MM.1S (cell line): ENCODE measurements around the gene CARS2.
A peak's percentile ranks its signal among the peaks of the same experiment; 100 is the strongest.
"Not testable (repeated sequence)": the region's sequence is repeated elsewhere in the genome, so short reads cannot be mapped to it uniquely, and the experiment has no call there.

Experiments used
- DNase-seq: peaks from one replicate; pipeline ENCODE4 v3.0.0-alpha.2; 2015
- H2AFZ ChIP-seq: fragments of 300-600 bp; sonication (generic); 2 replicates; pipeline ENCODE4 v1.6.0; 2016; ENCODE audit warnings: antibody characterized with exemption, low read length
- H3F3A ChIP-seq: fragments of 300-600 bp; sonication (generic); 2 replicates; pipeline ENCODE4 v1.6.1; 2016; ENCODE audit warnings: mild to moderate bottlenecking, antibody characterized with exemption, low read length, moderate library complexity, mixed read lengths; ENCODE audit not compliant: insufficient read depth
- H3K27ac ChIP-seq: fragments of 300-600 bp; sonication (generic); 2 replicates; pipeline ENCODE4 v1.5.1; 2016; ENCODE audit warnings: mild to moderate bottlenecking, low read length
- H3K27me3 ChIP-seq: fragments of 300-600 bp; sonication (generic); replicated peaks from 2 replicates; pipeline ENCODE4 v1.6.0; 2016; ENCODE audit warnings: low read length; ENCODE audit not compliant: insufficient read depth
- H3K36me3 ChIP-seq: fragments of 300-600 bp; sonication (generic); replicated peaks from 2 replicates; pipeline ENCODE4 v1.6.1; 2016; ENCODE audit warnings: mild to moderate bottlenecking, low read length, mixed read lengths; ENCODE audit not compliant: insufficient read depth
- H3K4me1 ChIP-seq: fragments of 300-600 bp; sonication (generic); 2 replicates; pipeline ENCODE4 v1.6.1; 2016; ENCODE audit warnings: low read length, mixed read lengths
- H3K4me2 ChIP-seq: fragments of 300-600 bp; sonication (generic); 2 replicates; pipeline ENCODE4 v1.6.0; 2016; ENCODE audit warnings: low read depth, low read length
- H3K4me3 ChIP-seq: fragments of 300-600 bp; sonication (generic); 2 replicates; pipeline ENCODE4 v1.5.1; 2016; ENCODE audit warnings: low read length, mixed read lengths
- H3K79me2 ChIP-seq: fragments of 300-600 bp; sonication (generic); 2 replicates; pipeline ENCODE4 v1.6.1; 2016; ENCODE audit warnings: mixed run types, low read length, mixed read lengths
- H3K9ac ChIP-seq: fragments of 300-600 bp; sonication (generic); 2 replicates; pipeline ENCODE4 v1.6.1; 2016; ENCODE audit warnings: low read length, mixed read lengths
- H3K9me2 ChIP-seq: fragments of 300-600 bp; sonication (generic); replicated peaks from 2 replicates; pipeline ENCODE4 v1.6.1; 2016; ENCODE audit warnings: mild to moderate bottlenecking, low read length, mixed read lengths; ENCODE audit not compliant: insufficient read depth
- H3K9me3 ChIP-seq: fragments of 300-600 bp; sonication (generic); replicated peaks from 2 replicates; pipeline ENCODE4 v1.6.1; 2016; ENCODE audit warnings: mild to moderate bottlenecking, low read length, mixed read lengths; ENCODE audit not compliant: insufficient read depth
- H4K20me1 ChIP-seq: fragments of 300-600 bp; sonication (generic); 2 replicates; pipeline ENCODE4 v1.6.1; 2016; ENCODE audit warnings: mild to moderate bottlenecking, low read length, moderate library complexity, mixed read lengths; ENCODE audit not compliant: insufficient read depth
- EZH2 ChIP-seq: fragments of 300-600 bp; sonication (generic); optimal IDR thresholded peaks from 2 replicates; pipeline ENCODE3; 2017; ENCODE audit warnings: low read depth, mild to moderate bottlenecking, antibody characterized with exemption, low read length, mixed read lengths
- EZH2phosphoT487 ChIP-seq: fragments of 300-600 bp; sonication (generic); IDR thresholded peaks from 2 replicates; pipeline ENCODE4 v1.6.1; 2018; ENCODE audit warnings: antibody characterized with exemption, low read length
- TF ChIP-seq, protein P1 (sequence below): fragments of 300-600 bp; sonication (generic); IDR thresholded peaks from 2 replicates; pipeline ENCODE4 v1.5.1; 2016; ENCODE audit warnings: antibody characterized with exemption, low read length, mixed read lengths

Gene CARS2

DNA sequence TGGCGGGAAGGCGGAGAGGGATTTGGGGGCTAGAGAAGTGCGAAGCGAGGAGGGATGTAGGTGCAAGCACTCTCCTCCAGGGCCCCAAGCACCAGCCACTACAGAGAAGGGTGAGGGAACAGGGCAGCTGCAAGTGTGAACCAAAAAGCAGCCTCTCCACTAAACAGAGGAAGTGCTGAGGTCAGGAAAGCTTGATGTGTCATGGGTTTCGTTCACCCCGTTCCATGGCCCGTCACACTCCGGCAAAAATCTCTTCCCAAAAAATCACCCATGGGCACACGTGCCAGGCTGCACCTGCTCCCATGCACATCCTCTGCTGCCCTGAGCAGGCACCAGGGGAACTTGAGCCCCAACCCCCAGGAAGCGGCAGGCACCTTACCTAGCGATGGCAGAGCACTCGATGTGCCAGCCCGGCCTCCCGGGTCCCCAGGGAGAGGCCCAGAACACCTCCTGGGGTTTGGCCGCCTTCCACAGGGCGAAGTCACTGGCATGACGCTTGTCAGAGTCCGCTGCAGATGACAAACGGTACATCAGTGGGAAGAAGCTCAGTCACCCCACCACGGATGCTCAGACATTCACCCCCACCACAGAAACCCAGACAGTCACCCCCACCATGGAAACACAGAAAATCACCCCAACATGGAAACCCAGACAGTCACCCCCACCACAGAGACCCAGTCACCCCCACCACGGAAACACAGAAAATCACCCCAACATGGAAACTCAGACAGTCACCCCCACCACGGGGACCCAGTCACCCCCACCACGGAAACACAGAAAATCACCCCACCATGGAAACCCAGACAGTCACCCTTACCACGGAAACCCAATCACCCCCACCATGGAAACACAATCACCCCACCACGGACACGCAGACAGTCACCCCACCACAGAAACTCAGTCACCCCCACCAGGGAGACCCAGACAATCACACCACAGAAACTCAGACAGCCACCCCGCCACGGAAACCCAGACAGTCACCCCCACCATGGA lies 29.0 kb downstream of the CARS2 start:
- peak overlapping the region; percentile 32; the same call in 1 of the 2 replicates for H3K4me2 ChIP-seq
- H3K9ac ChIP-seq: peak overlapping the region; percentile 35; the same call in 1 of the 2 replicates
- H3K36me3 ChIP-seq: no peaks in the 10 kb centered on the region
- no peak overlapping the region for H2AFZ ChIP-seq
- H3K4me1 ChIP-seq: 0 out of 2 replicates have a peak, but pooled peaks cover 5% of the 10 kb centered on the region
- H3K27ac ChIP-seq: peak overlapping the region; percentile 86
- H3K9me2 ChIP-seq: no peaks in the 10 kb centered on the region
- H3K27me3 ChIP-seq: no peaks in the 10 kb centered on the region
- H3K9me3 ChIP-seq: no peaks in the 10 kb centered on the region
- no peaks in the 10 kb centered on the region for H3K79me2 ChIP-seq
- DNase-seq: peak; percentile 19
- 0 out of 2 replicates have a peak overlapping the region, but pooled peaks have one; percentile 8 for H3K4me3 ChIP-seq
- TF ChIP-seq, protein P1, sequence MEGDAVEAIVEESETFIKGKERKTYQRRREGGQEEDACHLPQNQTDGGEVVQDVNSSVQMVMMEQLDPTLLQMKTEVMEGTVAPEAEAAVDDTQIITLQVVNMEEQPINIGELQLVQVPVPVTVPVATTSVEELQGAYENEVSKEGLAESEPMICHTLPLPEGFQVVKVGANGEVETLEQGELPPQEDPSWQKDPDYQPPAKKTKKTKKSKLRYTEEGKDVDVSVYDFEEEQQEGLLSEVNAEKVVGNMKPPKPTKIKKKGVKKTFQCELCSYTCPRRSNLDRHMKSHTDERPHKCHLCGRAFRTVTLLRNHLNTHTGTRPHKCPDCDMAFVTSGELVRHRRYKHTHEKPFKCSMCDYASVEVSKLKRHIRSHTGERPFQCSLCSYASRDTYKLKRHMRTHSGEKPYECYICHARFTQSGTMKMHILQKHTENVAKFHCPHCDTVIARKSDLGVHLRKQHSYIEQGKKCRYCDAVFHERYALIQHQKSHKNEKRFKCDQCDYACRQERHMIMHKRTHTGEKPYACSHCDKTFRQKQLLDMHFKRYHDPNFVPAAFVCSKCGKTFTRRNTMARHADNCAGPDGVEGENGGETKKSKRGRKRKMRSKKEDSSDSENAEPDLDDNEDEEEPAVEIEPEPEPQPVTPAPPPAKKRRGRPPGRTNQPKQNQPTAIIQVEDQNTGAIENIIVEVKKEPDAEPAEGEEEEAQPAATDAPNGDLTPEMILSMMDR: no peak
- no peak for TF ChIP-seq EZH2phosphoT487
- TF ChIP-seq EZH2: no peak
- peaks cover 4% of the 10 kb centered on the region; the same call in 1 of the 2 replicates for H3F3A ChIP-seq
- H4K20me1 ChIP-seq: no peaks in the 10 kb centered on the region

DNA sequence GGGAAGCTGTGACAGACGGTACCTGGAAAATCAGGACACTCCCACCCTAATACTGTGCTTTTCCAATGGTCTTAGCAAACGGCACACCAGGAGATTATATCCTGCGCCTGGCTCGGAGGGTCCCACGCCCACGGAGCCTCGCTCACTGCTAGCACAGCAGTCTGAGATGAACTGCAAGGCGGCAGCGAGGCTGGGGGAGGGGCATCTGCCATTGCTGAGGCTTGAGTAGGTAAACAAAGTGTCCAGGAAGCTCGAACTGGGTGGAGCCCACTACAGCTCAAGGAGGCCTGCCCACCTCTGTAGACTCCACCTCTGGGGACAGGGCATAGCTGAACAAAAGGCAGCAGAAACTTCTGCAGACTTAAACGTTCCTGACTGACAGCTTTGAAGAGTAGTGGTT lies 36.1 kb downstream of the CARS2 start:
- H3K4me2 ChIP-seq, H3K27me3 ChIP-seq, DNase-seq, H3K9me3 ChIP-seq, H4K20me1 ChIP-seq, H3K36me3 ChIP-seq, H3K4me3 ChIP-seq, H3K27ac ChIP-seq, H3K4me1 ChIP-seq, H3F3A ChIP-seq, H3K79me2 ChIP-seq, H2AFZ ChIP-seq, H3K9me2 ChIP-seq, H3K9ac ChIP-seq: not testable (repeated sequence)

DNA sequence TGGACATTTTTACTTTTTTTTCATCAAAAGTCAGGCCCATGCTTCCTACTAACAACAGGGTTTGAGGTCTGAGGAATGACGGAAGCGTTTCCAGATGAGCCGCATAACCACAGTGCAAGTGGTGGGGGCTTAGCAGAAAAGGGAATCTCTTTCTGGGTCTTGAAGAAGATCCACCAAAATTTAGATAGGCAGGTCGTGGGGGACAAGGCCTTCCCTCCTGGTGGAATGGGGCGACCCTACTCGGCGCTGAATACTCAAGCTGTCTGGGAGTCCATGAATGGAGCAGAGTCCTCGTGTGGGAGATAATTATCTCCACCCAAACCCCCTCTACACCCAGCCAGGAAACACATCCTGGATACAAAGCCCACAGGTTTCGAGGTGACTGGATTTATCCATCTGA lies 36.9 kb downstream of the CARS2 start:
- Histone ChIP-seq H3K9me3 (no peaks in the 10 kb centered on the region), H3F3A (no peaks in the 10 kb centered on the region), H4K20me1 (no peaks in the 10 kb centered on the region), H3K27me3 (no peaks in the 10 kb centered on the region), H2AFZ (no peak overlapping the region), H3K9me2 (no peaks in the 10 kb centered on the region), H3K4me2 (no peak overlapping the region), H3K4me1 (no peaks in the 10 kb centered on the region), H3K27ac (no peak overlapping the region), H3K36me3 (0 out of 2 replicates have a peak, but pooled peaks cover 5% of the 10 kb centered on the region), H3K9ac (no peak overlapping the region), H3K4me3 (no peak overlapping the region), H3K79me2 (no peaks in the 10 kb centered on the region)
- no peak for DNase-seq
- TF ChIP-seq EZH2phosphoT487 (no peak), EZH2 (no peak)
- TF ChIP-seq, protein P1: no peak

DNA sequence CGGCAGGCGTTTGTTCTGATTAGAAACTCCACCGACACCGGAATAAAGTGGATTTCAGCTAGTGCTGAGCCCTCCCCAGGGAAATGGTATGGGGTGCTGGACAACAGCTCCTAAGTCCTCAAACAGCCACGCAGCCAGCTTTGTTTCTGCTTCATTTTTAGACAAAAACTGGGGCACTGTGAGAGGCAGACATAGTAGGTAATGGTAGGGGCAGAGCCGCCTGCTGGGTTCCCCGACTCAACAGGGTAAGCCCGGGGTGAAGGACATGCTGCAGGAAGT lies 39.7 kb downstream of the CARS2 start:
- H3K4me1 ChIP-seq: no peaks in the 10 kb centered on the region
- H3K9me2 ChIP-seq: no peaks in the 10 kb centered on the region
- no peaks in the 10 kb centered on the region for H4K20me1 ChIP-seq
- H3K27ac ChIP-seq: no peak overlapping the region
- H3K4me3 ChIP-seq: no peak overlapping the region
- no peaks in the 10 kb centered on the region for H3F3A ChIP-seq
- no peaks in the 10 kb centered on the region for H3K9me3 ChIP-seq
- H2AFZ ChIP-seq: no peak overlapping the region
- no peak for DNase-seq
- H3K9ac ChIP-seq: no peak overlapping the region
- TF ChIP-seq, protein P1: no peak
- TF ChIP-seq EZH2phosphoT487 (no peak), EZH2 (no peak)
- 0 out of 2 replicates have a peak, but pooled peaks cover 5% of the 10 kb centered on the region for H3K36me3 ChIP-seq
- H3K4me2 ChIP-seq: no peak overlapping the region
- no peaks in the 10 kb centered on the region for H3K79me2 ChIP-seq
- no peaks in the 10 kb centered on the region for H3K27me3 ChIP-seq
